ENCODE results near the gene RPSA.

DNA sequence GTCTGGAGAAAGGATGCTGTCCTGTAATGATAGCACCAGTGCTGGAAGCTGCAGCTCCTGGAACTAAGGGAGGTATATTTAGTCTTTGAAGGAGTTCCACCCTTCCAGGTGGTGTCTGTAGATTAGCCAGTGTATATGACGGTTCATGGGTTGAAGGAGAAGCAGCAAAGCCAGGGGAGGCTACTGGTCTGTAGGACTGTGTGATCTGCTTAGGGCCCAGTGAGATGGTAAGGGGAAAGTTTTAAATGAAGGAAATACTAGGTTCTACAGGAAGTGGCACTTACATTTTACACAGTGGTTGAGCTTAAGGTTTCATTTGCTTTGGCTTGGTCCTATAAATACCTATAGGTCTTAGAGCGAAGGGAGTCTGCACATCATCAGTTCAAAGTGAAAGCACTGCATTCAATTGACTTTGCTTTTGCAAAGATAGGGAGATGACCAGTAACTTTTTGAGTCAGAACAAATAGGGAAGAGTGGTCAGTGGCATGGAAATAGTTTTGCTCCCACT lies 17.7 kb upstream of the RPSA start:
- TF ChIP-seq, protein P1, sequence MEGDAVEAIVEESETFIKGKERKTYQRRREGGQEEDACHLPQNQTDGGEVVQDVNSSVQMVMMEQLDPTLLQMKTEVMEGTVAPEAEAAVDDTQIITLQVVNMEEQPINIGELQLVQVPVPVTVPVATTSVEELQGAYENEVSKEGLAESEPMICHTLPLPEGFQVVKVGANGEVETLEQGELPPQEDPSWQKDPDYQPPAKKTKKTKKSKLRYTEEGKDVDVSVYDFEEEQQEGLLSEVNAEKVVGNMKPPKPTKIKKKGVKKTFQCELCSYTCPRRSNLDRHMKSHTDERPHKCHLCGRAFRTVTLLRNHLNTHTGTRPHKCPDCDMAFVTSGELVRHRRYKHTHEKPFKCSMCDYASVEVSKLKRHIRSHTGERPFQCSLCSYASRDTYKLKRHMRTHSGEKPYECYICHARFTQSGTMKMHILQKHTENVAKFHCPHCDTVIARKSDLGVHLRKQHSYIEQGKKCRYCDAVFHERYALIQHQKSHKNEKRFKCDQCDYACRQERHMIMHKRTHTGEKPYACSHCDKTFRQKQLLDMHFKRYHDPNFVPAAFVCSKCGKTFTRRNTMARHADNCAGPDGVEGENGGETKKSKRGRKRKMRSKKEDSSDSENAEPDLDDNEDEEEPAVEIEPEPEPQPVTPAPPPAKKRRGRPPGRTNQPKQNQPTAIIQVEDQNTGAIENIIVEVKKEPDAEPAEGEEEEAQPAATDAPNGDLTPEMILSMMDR (IDR thresholded peaks at IDR 0.05; ENCODE audit: low read depth, low read length, poor library complexity, severe bottlenecking) = no peak
- TF ChIP-seq EZH2phosphoT487 (IDR thresholded peaks at IDR 0.05; ENCODE audit: borderline replicate concordance, low read length) = no peak

All from DOHH2 (cell line).